Measurements from ENCODE around the gene H6PD.
"Not testable (repeated sequence)": the region's sequence is repeated elsewhere in the genome, so short reads cannot be mapped to it uniquely, and the experiment has no call there.

The H6PD gene

DNA sequence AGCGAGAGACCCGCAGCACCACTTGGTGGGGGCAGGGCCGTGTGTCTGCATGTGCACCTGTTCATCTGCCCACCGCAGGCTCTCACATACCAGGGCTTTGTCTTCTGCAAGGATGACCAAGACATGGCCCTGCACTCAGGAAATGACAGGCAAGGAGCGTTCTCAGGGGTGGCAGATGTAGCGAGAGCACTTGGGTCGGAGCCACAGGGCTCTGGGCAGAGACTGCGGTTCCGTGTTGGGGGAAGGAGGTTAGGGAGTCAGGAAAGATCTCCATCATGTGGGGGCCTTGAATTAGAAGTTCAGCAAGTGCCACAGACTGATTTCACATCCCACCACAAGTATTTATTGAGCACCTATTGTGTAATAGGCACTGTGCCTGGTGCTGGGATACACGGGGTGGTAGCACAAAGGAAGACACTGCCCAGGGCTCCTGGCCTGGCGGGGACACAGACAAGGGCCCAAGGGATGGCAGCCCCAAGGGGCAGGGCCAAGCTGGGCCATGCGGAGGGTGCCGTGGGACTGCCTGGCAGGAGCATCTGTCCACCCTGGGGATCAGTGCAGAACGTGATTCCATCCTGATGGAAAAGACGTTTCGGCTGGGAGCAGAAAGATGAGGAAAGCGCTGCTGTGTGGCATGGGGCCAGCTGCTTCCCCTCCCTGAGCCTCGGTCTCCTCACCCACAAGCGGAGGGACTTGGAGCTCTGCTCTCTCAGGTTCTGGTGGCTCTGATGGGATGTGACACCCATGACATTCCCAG lies 46.7 kb downstream of the H6PD start:
- DNase-seq = no peak

DNA sequence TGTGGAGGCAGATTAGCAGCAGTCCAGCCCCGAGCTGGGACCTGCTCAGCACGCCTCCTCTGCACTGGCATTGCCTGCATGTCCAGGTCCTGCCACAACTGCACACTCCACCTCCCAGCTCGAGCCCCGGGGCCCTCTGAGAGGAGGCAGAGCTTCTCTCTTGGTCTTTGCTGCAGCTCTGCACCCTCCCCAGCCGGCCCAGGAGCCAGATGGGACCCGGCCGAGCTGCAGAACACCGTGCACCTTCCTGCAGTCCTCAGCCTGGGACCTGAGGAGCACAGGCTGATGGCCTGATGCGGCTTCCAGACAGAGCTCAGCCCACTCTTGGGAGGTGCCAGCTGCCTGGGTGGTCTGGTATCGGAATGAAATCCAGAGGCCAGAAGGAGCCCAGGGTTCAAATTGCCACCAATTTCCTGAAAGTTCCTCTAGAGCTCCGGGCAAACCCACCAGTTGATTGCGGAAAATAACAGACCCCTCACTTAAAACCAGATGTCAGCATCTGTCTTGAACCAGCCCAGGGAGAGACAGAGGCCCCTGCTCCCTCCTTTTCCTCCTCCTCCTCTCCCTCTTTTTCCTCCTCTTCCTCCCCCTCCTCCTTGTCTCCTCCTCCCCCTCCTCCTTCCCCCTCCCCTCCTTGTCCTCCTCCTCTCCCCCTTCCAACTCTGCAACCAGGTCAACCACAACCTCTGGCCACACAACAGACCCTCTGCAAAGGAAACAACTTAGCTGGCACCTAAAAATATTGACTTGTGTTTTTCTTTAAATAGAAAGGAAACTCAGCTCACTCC lies 47.5 kb downstream of the H6PD start:
- no peak for DNase-seq

DNA sequence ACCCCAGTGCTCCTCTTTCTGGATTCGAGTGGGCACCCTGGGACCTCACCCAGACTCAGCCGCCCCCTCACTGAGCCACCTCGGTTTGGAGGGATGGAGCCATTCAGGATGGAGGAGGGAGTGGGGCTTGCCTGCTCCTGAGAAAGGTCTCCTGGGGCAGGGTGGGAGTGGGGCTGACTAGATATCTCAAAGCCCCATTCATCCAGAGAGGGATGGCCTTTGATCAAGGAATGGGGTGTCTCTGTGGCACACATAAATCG lies 48.1 kb downstream of the H6PD start:
- no peak for DNase-seq

DNA sequence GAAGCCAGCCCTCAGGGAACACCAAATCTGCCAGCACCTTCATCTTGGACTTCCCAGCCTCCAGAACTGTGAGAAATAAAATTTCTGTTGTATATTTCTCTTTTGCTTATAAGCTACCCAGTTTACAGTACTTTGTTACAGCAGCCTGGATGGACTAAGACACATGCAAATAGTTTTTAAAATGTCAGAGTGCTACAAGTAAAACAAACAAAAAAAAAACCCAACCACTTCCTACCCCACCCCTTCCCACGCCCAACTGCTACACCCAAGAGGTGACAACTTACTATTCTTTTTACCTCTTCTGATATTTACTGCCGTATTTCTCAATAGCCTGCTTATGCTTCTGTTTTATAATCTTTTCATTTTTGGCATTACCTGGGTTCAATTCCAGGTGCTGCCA lies 49.5 kb downstream of the H6PD start:
- no peak for DNase-seq

DNA sequence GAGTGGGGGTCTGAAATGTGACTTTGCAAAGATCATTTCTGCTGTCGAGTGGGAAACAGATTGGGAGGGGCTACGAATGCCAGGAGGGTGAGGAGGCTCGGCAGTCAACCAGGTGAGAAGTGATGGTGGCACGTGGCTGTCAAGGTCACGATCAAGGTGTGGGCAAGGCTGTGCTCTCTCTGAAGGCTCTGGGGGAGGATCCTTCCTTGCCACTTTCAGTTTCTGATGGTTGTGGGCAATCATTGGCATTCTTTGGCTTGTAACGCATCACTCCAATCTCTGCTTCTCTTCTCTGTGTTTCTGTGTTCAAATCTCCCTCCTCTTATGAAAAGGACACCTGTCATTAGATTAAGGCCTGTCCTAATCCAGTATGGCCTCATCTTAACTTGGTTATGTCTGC lies 52.0 kb downstream of the H6PD start:
- DNase-seq = no peak

DNA sequence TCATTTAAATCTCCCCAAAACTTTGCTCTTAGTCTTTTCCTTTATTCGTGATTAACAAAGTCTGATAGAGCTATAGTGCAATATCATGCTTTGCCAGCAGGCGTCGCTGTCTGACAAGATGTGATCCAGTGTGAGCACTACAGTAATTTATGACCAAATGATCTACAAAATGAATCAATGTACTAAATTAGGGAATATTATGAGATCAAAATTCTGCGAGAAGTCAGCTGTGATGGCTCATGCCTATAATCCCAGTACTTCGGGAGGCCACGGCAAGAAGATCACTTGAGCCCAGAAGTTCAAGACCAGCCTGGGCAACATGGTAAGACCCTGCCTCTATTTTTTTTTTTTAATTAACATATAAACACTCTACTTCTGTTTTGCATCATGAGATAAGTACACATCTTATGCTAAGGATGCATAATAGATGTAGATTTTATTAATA lies 54.5 kb downstream of the H6PD start:
- no peak for DNase-seq

DNA sequence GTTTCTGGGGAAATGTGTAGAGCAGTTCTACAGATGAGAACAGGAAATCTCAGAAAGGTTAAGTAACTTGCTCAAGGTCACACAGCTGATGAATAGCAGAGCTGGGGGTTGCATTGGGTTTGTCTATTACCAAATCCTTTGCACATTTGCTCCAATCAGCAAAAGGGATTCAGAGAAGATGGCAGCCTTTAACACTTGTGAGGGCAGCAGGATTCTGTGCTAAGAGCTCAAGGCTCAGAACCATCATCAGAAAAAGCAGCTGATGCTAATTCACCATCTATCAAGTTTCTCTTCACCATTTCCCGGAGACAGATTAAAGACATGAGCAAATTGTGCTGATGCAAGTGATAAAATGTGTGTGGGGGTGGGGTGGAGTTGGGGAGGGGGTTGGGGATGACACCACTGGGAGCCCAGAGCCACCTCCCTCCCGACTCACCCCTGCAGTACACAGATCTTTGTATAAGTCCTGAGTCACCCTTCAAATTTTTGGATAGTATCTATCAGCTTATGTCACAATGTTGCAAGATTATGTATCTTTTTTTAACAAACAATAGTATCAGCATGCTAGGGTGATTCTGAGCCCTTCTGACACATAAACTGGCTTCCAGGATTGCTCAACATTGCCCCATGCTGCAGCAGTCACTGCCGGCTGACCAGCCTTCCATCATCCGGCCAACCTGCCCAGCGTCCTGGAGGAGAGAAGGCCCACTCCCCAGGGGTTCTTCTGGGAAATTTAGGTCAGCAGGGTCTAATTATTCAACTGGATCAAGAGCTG lies 55.3 kb downstream of the H6PD start:
- no peak for DNase-seq

DNA sequence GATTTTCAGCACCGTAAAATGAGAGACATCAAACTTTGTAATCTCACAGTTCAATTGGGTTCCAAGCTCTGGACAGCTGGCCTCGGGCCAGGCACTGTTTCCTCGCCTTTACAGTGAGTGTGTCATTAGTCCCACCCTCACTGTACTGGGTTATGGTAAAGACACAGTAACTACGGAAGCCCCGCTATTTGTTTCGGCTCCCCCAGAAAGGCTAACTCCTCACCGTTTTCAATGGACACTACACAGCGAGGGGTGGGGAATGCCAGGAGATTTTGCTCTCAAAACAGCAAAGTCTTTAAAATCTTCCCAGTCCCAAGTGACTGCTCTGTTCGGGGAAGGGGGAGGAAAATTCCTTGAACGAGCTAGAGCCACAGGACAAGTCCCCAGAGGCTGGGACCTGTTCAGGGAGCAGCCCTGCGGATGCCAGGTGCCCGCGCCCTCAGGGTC lies 57.4 kb downstream of the H6PD start:
- no peak for DNase-seq

DNA sequence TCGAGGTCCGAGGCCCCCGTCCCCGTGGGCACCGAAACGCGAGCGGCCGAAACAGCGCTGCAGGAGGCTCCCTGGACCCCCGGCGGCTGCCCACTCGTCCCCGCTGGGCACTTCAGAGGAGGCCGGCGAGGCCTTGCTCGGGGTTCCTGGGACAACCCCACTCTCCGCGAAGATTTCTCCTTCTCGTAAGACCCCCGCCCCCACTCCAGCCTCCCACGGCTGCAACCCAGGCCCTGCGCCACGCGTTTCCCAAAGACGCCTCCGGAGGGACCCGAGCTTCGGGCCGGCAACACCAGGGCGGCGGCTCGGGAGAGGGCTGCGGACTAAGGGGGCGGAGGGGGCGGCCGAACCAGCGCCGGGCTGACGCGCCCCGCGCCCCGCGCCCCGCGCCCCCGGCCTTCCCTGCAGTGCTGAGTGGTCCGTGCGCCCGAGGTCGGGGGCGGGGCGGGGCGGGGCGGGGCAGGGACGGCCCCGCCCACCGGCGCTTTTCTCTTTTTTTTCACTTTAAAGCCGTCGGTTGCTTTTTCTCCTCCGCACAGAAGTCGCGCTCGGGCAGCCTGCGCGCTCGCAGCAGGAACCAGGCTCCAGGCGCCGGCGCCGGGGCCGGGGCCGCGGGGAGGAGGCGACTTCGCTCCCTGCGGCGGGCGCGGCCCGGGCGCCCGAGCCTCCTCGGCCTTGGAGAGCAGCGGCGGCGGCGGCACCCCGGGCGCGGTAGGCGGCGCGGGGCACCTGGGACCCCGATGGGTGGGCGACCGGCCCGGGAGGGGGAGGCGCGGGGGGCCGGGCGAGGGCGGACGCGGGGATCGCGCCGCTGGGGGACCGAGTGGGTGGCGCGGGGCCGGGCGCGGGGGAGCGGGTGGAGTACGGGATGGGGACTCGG lies 58.0 kb downstream of the H6PD start, which contains the start of gene SPSB1:
TSS of gene SPSB1 (plus strand) at position 534 of the 880 bp plus-strand sequence. CDS start 62,998 bp downstream, outside the sequence.
- DNase-seq = no peak

DNA sequence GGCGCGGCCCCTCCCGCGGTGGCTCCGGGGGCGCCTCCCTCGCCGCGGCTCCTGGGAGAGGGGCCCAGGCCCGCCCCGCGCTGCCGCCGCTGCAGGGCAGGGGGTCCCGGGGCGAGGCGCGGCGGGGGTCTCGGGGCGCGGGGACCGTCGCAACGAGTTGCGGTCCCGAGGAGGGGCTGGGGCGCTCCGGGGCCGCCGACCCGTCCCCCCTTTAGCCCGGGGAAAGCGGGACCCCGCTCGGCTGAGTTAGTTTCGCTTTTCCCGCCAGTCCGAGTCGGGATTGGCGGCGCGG lies 58.6 kb downstream of the H6PD start:
- DNase-seq = no peak

DNA sequence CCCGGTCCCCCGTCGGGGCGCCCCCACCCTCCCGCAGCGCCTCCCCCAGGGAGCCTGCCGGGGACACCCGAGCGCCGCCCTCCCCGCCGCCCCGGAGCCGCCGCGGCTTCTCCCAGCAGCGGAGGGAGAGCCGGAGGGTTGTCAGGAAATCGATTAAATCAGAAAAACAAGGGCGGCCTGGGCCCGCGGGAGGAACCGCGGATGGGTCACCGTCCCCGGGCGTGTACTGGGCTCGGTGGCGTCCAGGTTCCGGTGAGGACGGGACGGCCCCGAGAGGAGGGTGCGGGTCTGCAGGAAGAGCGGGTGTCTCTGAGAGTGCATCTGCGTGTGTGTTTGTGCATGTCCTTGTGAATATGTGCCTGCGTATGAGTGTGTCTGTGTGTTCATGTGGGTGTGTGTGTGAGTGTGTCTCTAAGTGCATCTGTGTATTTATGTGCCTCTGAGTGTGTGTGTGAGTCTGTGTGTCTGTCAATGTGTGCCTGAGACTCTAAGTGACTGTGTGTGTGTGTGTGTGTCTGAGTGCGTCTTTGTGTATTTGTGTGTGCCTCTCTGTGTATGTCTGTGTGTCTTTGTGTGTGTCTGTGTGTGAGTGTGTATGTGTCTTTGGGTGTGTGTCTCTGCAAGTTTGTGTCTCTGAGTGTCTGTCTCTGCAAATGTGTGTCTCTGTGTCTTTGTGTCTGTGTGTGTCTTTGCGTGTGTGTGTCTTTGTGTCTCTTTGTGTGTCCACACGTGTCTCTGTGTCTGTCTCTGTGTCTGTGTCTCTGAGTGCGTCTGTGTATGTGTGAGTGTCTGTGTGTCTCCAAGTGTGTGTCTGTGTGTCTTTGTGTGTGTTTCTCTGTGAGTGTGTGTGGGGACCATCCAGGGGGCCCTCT lies 59.2 kb downstream of the H6PD start:
- no peak for DNase-seq

DNA sequence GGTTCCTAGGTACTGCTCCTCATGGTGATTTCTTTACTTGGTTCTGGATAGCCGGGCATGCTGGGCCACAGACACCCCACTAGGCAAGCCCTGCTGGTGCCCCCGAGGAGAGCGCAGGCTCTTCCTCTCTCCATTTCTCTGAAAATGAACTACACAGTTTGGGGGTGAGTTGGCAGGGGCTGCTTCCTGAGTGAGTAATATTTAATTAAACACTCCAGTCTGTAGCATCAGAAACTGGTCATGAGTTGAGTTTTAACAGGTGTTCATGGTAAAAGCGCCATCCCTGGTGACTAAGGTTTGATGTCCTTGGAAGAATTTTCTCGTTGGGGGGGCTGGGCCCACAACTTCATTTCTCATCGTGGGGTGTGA lies 59.8 kb downstream of the H6PD start:
- DNase-seq = no peak

DNA sequence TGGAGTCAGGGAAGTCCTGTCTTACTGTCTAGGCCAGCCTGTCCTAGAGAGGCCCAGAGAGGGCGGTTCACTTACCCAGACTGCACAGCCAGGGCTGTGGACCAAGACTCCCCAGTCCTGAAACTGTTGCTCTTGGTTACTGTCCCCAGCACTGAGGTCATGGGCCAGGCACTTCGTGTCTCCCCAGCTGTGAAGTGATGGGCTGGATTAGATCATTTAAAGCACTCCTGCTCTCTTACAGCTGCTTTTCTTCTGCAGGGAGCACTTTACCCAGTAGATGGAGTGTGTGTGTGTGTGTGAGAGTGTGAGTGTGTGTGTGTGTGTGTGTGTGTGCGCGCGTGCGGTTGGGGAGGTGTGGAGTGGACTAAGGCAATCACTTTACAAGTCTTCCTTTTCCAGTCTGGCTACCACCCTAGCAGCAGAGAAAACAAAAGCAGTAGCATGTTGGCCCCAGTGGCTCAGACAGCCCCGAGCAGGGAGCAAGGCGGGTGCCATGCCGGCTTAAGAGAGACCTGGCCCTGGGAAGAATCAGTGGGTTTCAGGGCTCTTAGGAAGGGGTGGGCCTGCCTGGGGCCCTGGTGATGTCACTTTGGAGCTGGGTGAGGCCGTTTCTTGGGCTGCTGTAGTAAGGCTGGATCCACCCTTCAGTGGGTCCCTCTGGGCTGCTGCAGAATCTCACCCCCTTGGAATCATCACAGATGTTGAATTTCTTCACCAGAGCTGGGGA lies 60.5 kb downstream of the H6PD start:
- DNase-seq = no peak

DNA sequence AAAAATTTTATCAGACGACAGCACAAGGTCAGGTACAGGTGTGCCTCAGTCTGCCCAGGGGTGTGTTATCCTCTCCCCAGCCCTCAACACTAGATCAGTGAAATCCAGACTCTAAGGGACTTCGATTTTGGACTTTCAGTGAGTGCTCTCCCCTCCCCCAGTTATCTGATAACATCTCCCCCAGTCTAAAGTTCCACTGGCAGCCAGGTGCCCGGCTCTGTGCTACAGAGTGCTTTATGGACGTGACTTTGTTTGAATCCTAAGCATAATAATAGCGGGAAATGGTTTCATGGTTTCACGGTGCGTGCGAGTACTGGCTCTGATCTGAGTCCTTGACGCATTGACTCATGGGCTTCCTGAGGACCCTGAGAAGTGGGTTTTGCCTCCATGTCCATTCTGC lies 61.3 kb downstream of the H6PD start:
- no peak for DNase-seq

DNA sequence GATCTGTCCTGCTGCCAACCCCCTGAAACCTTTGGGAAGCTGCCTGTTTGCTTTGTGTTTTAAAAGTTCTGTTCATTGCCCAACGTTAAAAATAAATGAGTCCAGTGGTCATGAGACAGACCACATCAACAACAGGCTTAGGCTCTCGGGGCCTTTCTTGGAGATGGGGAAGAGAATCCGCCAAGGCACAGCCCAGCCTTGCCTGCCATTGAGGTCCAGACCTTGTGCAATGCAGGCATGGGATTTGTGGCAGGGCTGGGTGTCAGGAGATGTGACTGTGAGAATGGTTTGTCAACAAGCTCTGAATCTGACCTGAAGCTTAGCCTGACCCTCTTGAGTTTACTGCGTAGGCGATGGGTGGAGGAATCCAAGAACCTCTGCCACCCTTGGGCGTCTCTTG lies 62.3 kb downstream of the H6PD start:
- no peak for DNase-seq

DNA sequence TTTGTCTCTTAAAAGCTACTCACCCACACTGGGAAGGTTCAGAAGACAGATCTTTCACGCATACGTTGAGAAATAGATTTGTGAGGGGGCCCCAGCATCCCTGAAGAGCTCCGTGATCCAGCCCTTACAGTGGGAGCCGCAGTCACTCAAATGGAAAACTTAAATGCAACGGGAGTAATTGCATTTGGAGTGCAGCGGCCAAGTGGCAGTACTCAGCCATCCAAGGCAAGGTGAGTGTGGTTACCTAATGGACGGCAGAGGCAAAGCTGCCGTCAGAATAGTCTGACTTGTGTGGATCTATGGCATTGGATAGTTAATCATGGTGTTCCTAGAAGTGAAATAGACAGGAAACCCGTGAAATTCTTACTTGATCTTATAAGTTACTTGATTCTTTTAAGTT lies 63.3 kb downstream of the H6PD start:
- no peak for DNase-seq

DNA sequence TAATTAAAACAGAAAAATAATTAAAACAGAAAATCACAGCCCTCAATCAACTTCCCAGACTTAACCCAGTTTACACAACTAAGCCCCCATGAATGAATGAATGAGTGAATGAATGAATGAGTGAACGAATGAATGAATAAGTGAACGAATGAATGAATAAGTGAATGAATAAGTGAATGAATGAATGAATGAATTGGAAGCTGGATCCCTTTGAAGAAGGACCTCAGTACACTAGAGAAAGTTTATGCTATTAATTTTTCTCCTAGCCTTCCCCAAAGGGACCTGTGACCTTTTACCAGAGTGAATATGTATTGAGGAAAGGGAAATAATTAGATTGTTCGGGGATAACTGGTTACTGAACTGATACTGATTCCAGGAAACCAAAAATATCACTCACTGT lies 63.7 kb downstream of the H6PD start:
- no peak for DNase-seq

DNA sequence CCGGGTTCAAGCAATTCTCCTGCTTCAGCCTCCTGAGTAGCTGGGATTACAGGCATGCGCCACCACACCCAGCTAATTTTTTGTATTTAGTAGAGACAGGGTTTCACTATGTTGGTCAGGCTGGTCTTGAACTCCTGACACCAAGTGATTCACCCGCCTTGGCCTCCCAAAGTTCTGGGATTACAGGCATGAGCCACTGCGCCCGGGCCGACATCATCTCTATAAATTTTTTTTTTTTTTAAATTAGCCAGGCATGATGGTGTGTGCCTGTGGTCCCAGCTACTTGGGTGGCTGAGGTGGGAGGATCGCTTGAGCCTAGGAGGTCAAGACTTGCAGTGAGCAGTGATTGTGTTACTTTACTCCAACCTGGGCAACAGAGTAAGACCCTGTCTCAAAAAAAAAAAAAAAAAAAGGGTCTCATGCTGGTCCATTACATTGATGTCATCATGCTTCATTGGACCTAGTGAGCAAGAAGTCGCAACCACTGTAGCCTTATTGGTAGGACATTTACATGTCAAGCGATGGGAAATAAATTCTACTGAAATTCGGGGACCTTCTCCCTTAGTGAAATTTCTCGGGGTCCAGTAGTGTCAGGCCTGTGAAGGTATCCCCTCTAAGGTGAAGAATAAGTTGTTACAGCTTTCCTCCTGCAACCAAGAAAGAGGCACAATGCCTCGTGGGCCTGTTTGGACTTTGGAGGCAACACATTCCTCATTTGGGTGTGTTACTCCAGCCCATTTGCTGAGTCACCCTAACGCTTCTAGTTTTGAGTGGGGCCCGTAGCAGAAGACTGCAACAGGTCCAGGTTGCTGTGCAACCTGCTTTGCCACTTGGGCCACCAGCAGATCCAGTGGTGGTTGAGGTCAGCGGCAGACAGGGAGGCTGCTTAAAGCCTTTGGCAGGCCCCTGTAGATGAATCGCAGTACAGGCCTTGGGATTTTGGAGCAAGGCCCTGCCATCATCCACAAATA lies 65.3 kb downstream of the H6PD start:
- not testable (repeated sequence) for DNase-seq

DNA sequence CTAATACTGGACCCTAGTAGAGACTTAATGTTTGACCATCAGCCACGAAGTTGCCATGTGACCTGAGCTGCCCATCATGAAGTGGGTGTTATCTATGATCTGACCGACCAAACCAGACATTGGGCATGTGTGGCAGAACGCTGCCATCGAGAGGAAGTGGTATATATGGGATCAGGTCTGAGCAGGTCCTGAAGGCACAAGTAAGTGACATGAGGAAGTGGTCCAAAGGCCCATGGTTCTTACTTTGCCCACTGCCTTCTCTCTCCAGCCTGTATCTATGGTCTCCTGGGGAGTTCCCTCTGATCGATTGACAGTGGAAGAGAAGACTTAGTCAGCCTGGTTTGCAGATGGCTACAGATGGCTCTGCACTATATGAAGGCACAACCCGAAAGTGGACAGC lies 66.0 kb downstream of the H6PD start:
- DNase-seq = no peak

All from NCI-H2081 treated with DMSO at 0.1 percent for 48 hours (cell line).